ENCODE results near the gene CT47C1. TPM values are rescaled to one million over a fixed set of nuclear protein-coding genes. Genes with fewer than 3 reads are reported as not detected.

The CT47C1 gene
- total and polyA plus RNA-seq, 2 of the 8 experiments (the other 6 are each of a cell fraction or from before 2014, with no cell fraction given) = not detected

DNA sequence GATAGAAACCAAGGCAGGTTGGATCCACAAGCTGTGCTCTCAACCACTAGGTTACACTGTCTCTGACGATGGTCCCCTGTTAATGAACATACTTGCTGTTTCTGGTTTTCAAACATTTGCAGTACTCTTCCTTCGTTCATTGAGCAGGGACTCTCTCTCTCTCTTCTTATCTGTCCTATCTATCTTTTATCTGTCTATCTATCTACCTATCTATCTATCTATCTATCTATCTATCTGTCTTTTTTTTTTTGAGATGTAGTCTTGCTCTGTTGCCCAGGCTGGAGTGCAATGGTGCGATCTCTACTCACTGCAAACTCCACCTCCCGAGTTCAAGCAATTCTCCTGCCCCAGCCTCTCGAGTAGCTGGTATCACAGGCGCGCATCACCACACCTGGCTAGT lies 9.4 kb upstream of the CT47C1 start:
- Histone ChIP-seq H3K18ac (ENCODE audit: extremely low read depth, low read length) (no peak overlapping the region), H3K9ac (replicated peaks in 1 of 4; ENCODE audit: extremely low read depth in 1 of 4, low read depth in 3 of 4, low read length in 3 of 4) (no peak overlapping the region), H3K23me2 (ENCODE audit: low read depth, low read length) (no peaks in the 10 kb centered on the region), H2BK15ac (ENCODE audit: low read length) (no peak overlapping the region), H3K27me3 (replicated peaks in 1 of 4; ENCODE audit: control insufficient read depth in 3 of 4, extremely low read depth in 1 of 4, insufficient read depth in 3 of 4, low read length in 3 of 4) (no peaks in the 10 kb centered on the region), H3K79me1 (ENCODE audit: low read depth, low read length) (no peaks in the 10 kb centered on the region), H3K56ac (replicated peaks; ENCODE audit: insufficient read length, low read depth, low read length) (no peak overlapping the region), H2BK20ac (ENCODE audit: low read length) (no peak overlapping the region), H2AFZ (ENCODE audit: low read length) (no peak overlapping the region), H3K27ac (ENCODE audit: low read depth, low read length) (no peak overlapping the region), H3K79me2 (ENCODE audit: control insufficient read depth in 1 of 2, insufficient read depth in 2 of 2, low read length in 2 of 2) (no peaks in the 10 kb centered on the region), H4K5ac (ENCODE audit: insufficient read length, low read depth, low read length) (no peak overlapping the region), H3K9me3 (ENCODE audit: insufficient read depth in 2 of 2, low read depth in 1 of 2, low read length in 1 of 2) (no peaks in the 10 kb centered on the region), H3K23ac (ENCODE audit: insufficient read length) (no peak overlapping the region), H4K8ac (ENCODE audit: extremely low read depth, insufficient read depth, low read length) (no peak overlapping the region), H3K4ac (replicated peaks; ENCODE audit: insufficient read length, low read depth, low read length) (no peak overlapping the region), H2BK12ac (ENCODE audit: low read depth, low read length) (no peak overlapping the region), H3K4me3 (ENCODE audit: extremely low read depth in 1 of 4, insufficient read depth in 2 of 4, low read depth in 3 of 4, low read length in 4 of 4) (no peak overlapping the region), H3K4me2 (ENCODE audit: insufficient read depth in 1 of 2, low read depth in 2 of 2, low read length in 2 of 2) (no peak overlapping the region), H2AK5ac (ENCODE audit: low read depth, low read length) (no peak overlapping the region), H2BK120ac (replicated peaks; ENCODE audit: low read depth, low read length) (no peak overlapping the region), H4K91ac (replicated peaks; ENCODE audit: insufficient read length, low read length) (no peak overlapping the region), H3K4me1 (replicated peaks in 1 of 4; ENCODE audit: control insufficient read depth in 3 of 4, insufficient read depth in 4 of 4, low read length in 3 of 4) (peaks cover 0 to 3% (median 0%) of the 10 kb centered on the region in 4 experiments; a peak in 2 of 7 replicates), H3K36me3 (ENCODE audit: control insufficient read depth in 2 of 4, insufficient read depth in 4 of 4, low read length in 3 of 4) (no peaks in the 10 kb centered on the region), H3K14ac (ENCODE audit: insufficient read length) (no peak overlapping the region), H2BK5ac (ENCODE audit: low read depth, low read length) (no peak overlapping the region), H4K20me1 (replicated peaks in 1 of 2; ENCODE audit: control insufficient read depth in 1 of 2, insufficient read depth in 2 of 2, low read length in 2 of 2) (no peaks in the 10 kb centered on the region)
- no peak for FAIRE-seq
- WGBS, 2 experiments (ENCODE audit: extremely low coverage in 1 of 2, insufficient coverage in 1 of 2, insufficient read length in 1 of 2, insufficient replicate concordance in 2 of 2, low coverage in 1 of 2, low lambda C conversion rate in 2 of 2, missing lambda C conversion rate in 1 of 2) = 98% methylated on average over 6 of the region's 7 CpGs; no CpG with 5 or more reads in 1 of the 2 experiments
- DNase-seq (ENCODE audit: low read depth in 1 of 2, low spot score in 2 of 2) = no peak
- ChIA-PET CTCF (ENCODE audit: partially characterized antibody) (interaction anchor here (0.5 to 1.2 kb wide), 3 partner anchors 210 to 357 kb away, joined by 3 to 4 read pairs (median 4); no protein-coding TSS in a partner anchor), POLR2A (ENCODE audit: partially characterized antibody) (no interaction called here)
- no peak for TF ChIP-seq TEAD4 (IDR thresholded peaks at IDR 0.05; ENCODE audit: low read depth, low read length)
- TF ChIP-seq SAP30 (IDR thresholded peaks at IDR 0.05; ENCODE audit: insufficient read depth, insufficient replicate concordance, low read length) = no peak
- no peak for TF ChIP-seq RXRA (IDR thresholded peaks at IDR 0.05; ENCODE audit: insufficient read depth, low read depth, low read length)
- no peak for TF ChIP-seq CREB1 (IDR thresholded peaks at IDR 0.05)
